HTERT RPE-1 (cell line): ENCODE data around the gene MRM3.
"Not testable (repeated sequence)": the region's sequence is repeated elsewhere in the genome, so short reads cannot be mapped to it uniquely, and the experiment has no call there.

Source experiments
- in situ Hi-C: fragments of 300-500 bp; cut with MboI; formaldehyde crosslinking; loops from 4 replicates; pipeline ENCODE4 v1.14.3; 2020; ENCODE audit warnings: low sequenced_read_pairs

Gene MRM3

DNA sequence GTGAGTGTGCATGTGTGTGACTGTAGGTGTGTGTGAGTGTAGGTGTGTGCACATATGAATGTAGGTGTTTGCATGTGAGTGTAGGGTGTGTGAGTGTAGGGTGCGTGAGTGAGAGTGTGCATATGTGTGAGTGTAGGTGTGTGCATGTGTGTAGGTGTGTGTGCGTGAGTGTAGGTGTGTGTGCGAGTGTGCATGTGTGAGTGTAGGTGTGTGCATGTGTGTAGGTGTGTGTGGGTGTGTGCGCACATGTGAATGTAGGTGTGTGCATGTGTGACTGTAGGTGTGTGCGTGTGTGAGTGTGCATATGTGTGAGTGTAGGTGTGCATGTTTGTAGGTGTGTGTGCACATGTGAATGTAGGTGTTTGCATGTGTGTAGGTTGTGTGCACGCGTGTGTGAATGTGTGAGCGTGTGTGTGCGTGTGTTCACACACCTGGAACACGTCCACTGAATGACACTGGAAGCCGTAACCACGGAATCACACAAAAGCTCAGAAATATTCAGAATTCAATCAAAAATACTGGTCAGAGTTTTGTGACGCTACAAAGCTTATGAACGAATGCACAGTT is 30.6 kb downstream of the MRM3 start:
- in situ Hi-C loops, result no loop called here

DNA sequence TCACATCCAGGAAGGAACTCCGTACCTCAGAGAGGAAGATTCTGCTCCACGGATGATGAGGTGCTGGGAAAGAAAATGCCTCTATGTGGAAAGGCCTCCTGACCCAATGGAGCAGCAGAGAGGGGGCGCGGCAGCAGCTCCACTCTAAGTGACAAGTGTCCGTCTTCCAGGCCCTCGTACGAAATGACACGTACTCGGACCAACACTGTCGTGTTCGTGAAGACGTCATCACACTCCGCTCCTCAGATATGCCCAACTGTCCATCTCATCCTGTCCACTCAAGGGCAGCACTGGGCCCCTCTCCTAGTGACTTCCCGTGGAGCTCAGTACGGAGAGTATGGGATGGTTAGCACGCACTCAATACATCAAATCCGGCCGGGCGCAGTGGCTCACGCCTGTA is 32.2 kb downstream of the MRM3 start:
- in situ Hi-C loops, result no loop called here

DNA sequence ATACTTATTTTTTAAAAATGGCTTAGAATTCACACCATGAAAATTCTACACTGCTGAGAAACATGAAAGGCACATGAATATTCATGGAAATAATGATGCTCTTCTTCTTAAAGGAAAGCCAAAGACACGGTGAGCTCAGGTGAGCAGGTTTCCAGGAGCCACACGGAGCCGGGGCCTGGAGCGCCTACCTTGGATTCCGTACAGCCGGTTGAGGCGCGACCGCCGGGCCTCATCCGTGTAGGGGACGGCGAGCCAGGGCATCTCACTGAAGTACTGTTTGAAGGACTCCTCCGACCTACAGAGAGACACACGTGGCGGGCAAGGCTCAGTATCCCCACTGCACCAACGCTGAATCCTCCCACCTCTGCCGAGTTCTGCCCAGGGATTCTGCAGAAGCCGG is 37.1 kb downstream of the MRM3 start:
- in situ Hi-C loops, result no loop called here

DNA sequence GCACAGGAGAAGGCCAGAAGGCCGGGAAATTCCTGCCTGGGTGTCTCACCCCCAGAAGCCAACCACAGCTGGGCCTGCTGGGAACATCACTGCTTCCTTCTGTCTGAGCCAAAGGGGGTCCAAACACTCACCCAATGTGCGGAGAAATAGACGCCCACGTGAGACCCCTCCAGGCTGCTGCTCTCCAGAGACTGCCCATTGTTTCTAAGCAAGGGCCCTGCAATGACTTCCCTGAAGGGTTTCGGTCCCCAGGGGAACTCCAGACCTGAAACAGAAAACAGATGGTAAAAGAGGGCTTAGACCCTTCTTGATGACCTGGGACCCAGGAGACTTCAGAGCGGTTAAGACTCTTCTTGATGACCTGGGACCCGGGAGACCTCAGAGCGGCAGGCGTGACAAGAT is 41.3 kb downstream of the MRM3 start:
- in situ Hi-C loops, result no loop called here

DNA sequence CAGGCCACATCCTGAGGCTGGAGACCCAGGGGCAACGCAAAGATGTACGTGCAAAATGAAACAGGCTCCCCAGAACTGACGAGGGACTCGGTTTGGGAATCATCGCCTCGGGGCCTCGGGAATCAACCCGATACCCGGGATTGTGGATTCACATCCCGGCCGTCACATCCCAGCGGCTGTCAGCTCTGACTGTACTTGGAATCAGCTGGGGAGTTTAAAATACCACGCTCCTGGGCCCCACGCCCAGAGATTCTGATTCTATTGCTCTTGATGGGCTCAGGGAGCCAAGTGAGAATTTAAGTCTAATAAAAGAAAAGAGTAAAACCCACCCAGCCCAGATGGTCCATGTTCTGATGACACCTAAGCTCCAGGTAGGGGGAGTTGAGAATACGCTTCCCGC is 42.2 kb downstream of the MRM3 start:
- in situ Hi-C loops, result no loop called here

DNA sequence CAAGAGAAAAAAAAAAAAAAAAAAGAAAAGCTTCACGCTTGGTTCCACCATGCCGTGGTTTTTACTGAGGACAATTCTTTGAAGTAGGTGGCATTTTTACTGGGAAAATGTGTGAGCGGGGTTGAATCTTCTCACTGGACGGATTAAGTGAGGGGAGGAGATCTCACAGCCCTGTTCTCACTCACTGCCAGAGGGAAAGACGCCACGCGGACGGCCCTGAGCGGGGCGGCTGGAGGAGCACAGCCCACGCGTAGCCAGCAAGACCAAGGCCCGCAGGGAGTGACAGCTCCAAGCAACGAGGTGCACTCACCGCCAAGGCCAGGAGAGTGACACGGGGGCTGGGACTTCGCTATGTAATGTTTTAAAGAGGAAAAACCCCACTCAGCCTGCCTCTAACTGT is 43.1 kb downstream of the MRM3 start:
- in situ Hi-C loops, result no loop called here

DNA sequence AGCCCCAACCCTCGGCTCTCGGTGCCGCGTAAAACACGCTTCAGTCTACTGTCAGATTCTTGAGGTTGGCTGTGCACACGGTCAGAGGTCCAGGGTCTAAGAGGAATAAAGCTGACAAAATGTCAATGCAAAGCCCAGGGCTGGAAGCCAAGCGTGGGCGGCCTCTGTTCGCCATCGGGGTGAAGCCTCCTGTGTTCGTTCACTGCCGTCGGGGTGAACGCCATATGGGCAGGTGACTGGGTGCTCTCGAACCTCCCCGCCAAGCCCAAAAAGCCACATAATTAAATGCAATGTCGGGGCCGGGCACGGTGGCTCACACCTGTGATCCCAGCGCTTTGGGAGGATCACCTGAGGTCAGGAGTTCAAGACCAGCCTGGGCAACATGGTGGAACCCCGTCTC is 44.6 kb downstream of the MRM3 start:
- in situ Hi-C loops, result no loop called here

DNA sequence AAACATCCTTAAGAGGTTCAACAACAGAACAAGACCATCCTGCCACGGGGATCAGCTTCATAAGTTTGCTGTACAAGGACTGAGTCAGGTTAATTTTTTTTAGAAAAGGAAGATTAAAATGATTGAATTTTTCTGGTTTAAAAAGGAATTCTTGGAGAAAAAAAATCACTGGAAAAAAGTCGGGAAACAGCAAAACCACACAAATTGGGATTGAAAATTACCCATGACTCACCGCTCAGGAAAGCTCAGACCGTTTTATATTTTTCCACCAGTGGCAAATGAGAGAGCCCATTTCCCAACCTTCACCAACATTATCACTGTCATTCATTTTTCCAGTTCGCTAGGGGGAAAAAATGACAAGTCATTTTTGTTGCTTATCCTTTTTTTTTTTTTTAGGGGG is 46.6 kb downstream of the MRM3 start:
- in situ Hi-C loops, result no loop called here

DNA sequence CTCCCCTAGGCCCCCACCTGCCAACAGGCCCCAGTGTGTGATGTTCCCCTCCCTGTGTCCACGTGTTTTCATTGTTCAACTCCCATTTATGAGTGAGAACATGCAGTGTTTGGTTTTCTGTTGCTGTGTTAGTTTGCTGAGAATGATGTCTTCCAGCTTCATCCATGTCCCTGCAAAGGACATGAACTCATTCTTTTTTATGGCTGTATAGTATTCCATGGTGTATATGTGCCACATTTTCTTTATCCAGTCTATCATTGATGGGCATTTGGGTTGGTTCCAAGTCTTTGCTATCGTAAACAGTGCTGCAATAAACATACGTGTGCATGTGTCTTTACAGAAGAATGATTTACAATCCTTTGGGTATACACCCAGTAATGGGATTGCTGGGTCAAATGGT is 47.5 kb downstream of the MRM3 start:
- in situ Hi-C loops, result not testable (repeated sequence)

DNA sequence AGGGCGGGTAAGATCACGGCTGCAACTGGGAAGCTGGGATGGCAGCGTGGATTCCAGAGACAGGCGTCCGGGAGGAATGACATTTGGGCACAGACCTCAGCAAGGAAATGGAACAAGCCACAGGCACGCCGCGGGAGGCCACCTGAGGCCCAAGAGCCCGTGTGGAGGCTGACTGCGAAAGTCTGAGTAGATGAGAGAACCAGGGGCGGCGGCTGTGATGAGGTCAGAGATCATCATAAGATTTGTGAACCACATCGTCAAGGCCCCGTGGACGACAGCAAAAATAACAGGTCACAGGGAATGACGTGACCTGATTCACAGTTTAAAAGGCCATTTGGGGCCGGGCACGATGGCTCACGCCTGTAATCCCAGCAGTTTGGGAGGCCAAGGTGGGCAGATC is 48.2 kb downstream of the MRM3 start:
- in situ Hi-C loops, result no loop called here

DNA sequence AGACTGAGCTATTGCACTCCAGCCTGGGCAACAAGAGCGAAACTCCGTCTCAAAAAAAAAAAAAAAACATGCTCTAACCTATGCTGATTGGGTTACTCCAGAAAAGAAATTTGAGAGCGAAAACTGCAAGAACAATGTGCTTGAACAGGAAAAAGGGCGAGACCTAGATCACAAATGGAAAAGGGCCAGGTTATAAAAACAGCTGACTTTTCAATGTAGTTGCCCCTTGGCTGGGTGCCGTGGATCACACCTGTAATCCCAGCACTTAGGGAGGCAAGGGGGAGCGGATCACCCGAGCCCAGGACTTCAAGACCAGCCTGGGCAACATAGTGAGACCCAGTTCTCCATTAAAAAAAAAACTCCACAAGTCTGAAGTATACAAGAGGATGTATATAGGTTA is 48.8 kb downstream of the MRM3 start:
- in situ Hi-C loops, result no loop called here

DNA sequence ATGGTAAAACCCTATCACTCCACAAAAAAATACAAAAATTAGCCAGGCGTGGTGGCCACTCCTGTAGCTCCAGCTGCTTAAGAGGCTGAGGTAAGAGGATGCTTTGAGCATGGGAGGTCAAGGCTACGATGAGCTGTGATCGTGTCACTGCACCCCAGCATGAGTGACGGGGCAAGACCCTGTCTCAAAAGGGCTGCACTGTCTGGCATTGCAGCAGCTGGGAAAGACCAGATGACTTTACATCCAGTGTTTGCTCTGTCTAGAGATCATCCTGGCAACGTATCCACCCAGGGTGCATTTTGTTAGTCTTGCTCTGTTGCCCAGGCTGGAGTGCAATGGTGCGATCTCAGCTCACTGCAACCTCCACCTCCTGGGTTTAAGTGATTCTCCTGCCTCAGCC is 52.0 kb downstream of the MRM3 start:
- in situ Hi-C loops, result no loop called here

DNA sequence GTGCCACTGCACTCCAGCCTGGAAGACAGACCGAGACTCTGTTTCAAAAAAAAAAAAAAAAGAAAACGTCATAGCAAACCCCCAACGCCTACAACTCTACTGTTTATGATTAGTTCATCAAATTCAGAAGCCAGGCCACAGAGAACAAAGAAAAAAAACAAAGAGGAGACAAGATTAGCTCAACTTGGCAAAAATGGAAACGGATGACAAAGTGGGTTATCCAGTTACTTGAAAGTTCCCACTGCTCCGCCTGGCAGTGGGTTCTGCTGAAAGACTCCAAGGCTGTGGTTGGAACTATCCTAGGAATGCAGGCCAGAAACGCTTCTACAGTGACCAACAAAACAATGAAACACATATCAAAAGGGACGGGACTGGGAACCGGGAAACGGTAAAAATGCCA is 53.1 kb downstream of the MRM3 start:
- in situ Hi-C loops, result no loop called here

DNA sequence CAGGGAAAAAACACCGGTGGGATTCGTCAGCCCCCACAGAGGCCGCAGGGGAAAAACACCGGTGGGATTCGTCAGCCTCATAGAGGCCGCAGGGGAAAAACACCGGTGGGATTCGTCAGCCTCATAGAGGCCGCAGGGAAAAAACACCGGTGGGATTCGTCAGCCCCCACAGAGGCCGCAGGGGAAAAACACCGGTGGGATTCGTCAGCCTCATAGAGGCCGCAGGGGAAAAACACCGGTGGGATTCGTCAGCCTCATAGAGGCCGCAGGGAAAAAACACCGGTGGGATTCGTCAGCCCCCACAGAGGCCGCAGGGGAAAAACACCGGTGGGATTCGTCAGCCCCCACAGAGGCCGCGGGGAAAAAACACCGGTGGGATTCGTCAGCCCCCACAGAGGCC is 53.6 kb downstream of the MRM3 start:
- in situ Hi-C loops, result not testable (repeated sequence)

DNA sequence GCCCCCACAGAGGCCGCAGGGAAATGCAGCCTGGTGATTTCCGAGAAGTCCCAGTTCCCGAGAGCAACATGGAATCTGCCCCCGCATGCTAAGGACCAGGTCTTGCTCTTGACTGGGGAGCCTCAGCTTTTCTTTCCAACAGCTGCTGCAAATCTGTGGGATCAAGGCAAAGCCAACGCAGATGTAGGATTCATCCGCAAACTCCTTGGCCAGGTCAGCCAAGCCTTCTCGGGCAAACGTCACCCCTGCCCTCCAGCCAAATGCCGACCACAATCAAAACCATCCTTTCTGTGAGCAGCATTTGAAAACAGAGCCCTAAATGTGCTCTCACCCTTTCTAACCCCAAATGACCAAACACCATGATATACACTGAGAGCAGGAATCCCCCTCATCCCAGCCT is 54.0 kb downstream of the MRM3 start:
- in situ Hi-C loops, result no loop called here

DNA sequence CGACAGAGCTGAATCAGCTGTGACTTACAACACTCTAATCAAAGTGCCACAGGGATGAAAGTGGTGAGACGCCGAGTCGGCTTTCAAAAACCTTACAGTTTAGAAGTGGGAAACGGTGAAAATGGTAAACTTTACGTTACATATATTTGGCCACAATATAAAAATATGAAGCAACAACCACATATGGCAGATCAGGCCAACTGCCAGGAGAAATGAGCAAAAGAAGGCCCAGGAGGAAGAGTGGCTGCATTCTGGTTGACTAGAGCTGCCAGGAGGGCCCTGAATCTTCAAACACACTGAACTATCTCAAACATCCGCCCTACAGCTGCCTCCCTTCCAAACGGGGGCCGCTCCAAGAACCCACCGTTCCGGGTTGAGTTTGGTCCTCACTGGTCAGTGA is 56.3 kb downstream of the MRM3 start:
- in situ Hi-C loops, result no loop called here

DNA sequence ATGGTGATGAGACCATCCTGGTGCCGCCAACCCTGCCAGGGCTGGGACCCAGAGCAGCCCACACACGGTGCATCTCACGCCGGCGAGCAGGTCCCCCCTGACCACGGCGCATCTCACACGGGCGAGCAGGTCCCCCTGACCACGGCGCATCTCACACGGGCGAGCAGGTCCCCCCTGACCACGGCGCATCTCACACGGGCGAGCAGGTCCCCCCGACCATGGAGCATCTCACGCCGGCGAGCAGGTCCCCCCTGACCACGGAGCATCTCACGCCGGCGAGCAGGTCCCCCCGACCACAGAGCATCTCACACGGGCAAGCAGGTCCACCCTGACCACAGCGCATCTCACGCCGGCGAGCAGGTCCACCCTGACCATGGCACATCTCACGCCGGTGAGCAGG is 59.2 kb downstream of the MRM3 start:
- in situ Hi-C loops, result no loop called here
